Loucy (cell line): ENCODE data around the gene DCXR.

Experiments
- H2AFZ ChIP-seq: fragments of 200-600 bp; sonication (generic); 2 replicates; pipeline ENCODE4 v1.6.0; 2016; ENCODE audit warnings: antibody characterized with exemption, mild to moderate bottlenecking, low read length, moderate library complexity
- H3F3A ChIP-seq: fragments of 200-600 bp; 2 replicates; pipeline ENCODE4 v1.6.0; 2016; ENCODE audit warnings: antibody characterized with exemption, low read depth, mild to moderate bottlenecking
- H3K27me3 ChIP-seq: fragments of 200-600 bp; sonication (generic); 2 replicates; pipeline ENCODE4 v1.6.1; 2014; ENCODE audit warnings: low read length, mild to moderate bottlenecking; ENCODE audit not compliant: insufficient read depth, poor library complexity, severe bottlenecking
- H3K36me3 ChIP-seq: fragments of 200-600 bp; sonication (generic); 2 replicates; pipeline ENCODE4 v1.6.1; 2016; ENCODE audit warnings: low read length; ENCODE audit not compliant: insufficient read depth
- H3K4me1 ChIP-seq: fragments of 200-600 bp; sonication (generic); 2 replicates; pipeline ENCODE4 v1.5.1; 2014; ENCODE audit warnings: low read length, mild to moderate bottlenecking; ENCODE audit not compliant: insufficient read depth, poor library complexity, severe bottlenecking
- H3K4me2 ChIP-seq: fragments of 200-600 bp; sonication (generic); 2 replicates; pipeline ENCODE4 v1.6.0; 2014; ENCODE audit warnings: antibody characterized with exemption, low read length, low read depth, mild to moderate bottlenecking; ENCODE audit not compliant: poor library complexity, severe bottlenecking
- H3K4me3 ChIP-seq: fragments of 200-600 bp; sonication (generic); 2 replicates; pipeline ENCODE4 v1.5.1; 2014; ENCODE audit warnings: low read length, mild to moderate bottlenecking, mixed read lengths; ENCODE audit not compliant: poor library complexity, severe bottlenecking
- H3K79me2 ChIP-seq: fragments of 200-600 bp; sonication (generic); 2 replicates; pipeline ENCODE4 v1.6.1; 2014; ENCODE audit warnings: low read length; ENCODE audit not compliant: insufficient read depth
- H3K9ac ChIP-seq: fragments of 200-600 bp; sonication (generic); 2 replicates; pipeline ENCODE4 v1.6.0; 2014; ENCODE audit warnings: mild to moderate bottlenecking, low read depth, low read length, moderate library complexity; ENCODE audit not compliant: poor library complexity, severe bottlenecking
- H3K9me2 ChIP-seq: fragments of 200-600 bp; sonication (generic); replicated peaks from 2 replicates; pipeline ENCODE4 v1.6.1; 2016; ENCODE audit warnings: low read depth, low read length, mixed read lengths
- H3K9me3 ChIP-seq: fragments of 200-600 bp; sonication (generic); 2 replicates; pipeline ENCODE4 v1.6.1; 2014; ENCODE audit warnings: mild to moderate bottlenecking, antibody characterized with exemption, low read length, low read depth; ENCODE audit not compliant: insufficient read depth
- H4K20me1 ChIP-seq: fragments of 200-600 bp; sonication (generic); 2 replicates; pipeline ENCODE4 v1.6.0; 2014; ENCODE audit warnings: antibody characterized with exemption, low read length, mild to moderate bottlenecking; ENCODE audit not compliant: insufficient read depth, poor library complexity, severe bottlenecking
- CTCF ChIP-seq: fragments of 200-600 bp; sonication (generic); conservative IDR thresholded peaks from 2 replicates; pipeline ENCODE4 v1.5.1; 2014; ENCODE audit warnings: mild to moderate bottlenecking, antibody characterized with exemption, low read length
- EZH2phosphoT487 ChIP-seq: fragments of 200-600 bp; IDR thresholded peaks from 2 replicates; pipeline ENCODE4 v1.6.1; 2018; ENCODE audit warnings: antibody characterized with exemption, mild to moderate bottlenecking, moderate library complexity, borderline replicate concordance

The DCXR gene

GRCh38 chr17:82015311-82015971 lies 22.1 kb downstream of the DCXR start:
- Histone ChIP-seq H3K36me3 (no peaks in the 10 kb centered on the region), H3K79me2 (no peaks in the 10 kb centered on the region), H3K4me3 (no peak overlapping the region), H3K9me2 (no peaks in the 10 kb centered on the region), H3K9ac (no peak overlapping the region), H3K27me3 (no peaks in the 10 kb centered on the region), H2AFZ (no peak overlapping the region), H3K4me1 (no peaks in the 10 kb centered on the region), H4K20me1 (peaks cover 4% of the 10 kb centered on the region), H3K9me3 (no peaks in the 10 kb centered on the region), H3K4me2 (no peak overlapping the region), H3F3A (no peaks in the 10 kb centered on the region)
- TF ChIP-seq CTCF, result no peak
- TF ChIP-seq EZH2phosphoT487, result no peak

GRCh38 chr17:82014971-82015310 lies 22.6 kb downstream of the DCXR start:
- Histone ChIP-seq H3K4me2 (no peak overlapping the region), H3K4me1 (no peaks in the 10 kb centered on the region), H3K36me3 (no peaks in the 10 kb centered on the region), H3K4me3 (no peak overlapping the region), H3K9me3 (no peaks in the 10 kb centered on the region), H3F3A (no peaks in the 10 kb centered on the region), H3K79me2 (no peaks in the 10 kb centered on the region), H4K20me1 (no peaks in the 10 kb centered on the region), H3K27me3 (no peaks in the 10 kb centered on the region), H3K9me2 (no peaks in the 10 kb centered on the region), H3K9ac (no peak overlapping the region), H2AFZ (no peak overlapping the region)
- no peak for TF ChIP-seq CTCF
- TF ChIP-seq EZH2phosphoT487, result no peak

DNA sequence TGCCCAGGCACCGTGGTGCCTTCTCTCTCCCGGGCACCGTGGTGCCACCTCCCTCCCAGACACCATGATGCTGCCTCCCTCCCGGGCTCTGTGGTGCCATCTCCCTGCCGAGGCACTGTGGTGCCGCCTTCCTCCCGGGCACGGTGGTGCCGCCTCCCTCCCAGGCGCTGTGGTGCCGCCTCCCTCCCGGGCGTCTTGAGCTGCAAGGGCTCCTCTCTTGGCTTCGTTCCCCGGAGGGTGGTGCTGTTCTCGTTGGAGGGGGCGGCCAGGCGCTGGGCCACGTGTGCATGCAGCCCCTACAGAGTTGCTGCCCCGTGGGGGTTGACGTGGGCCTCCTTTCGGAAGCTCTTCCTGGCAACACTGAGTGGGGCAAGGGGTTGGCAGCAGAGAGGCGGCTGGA lies 23.1 kb downstream of the DCXR start:
- Histone ChIP-seq H3K4me3 (no peak overlapping the region), H3K27me3 (no peaks in the 10 kb centered on the region), H3F3A (no peaks in the 10 kb centered on the region), H3K4me2 (no peak overlapping the region), H4K20me1 (no peaks in the 10 kb centered on the region), H3K9ac (no peak overlapping the region), H3K79me2 (no peaks in the 10 kb centered on the region), H3K4me1 (no peaks in the 10 kb centered on the region), H3K36me3 (no peaks in the 10 kb centered on the region), H2AFZ (no peak overlapping the region), H3K9me2 (no peaks in the 10 kb centered on the region), H3K9me3 (no peaks in the 10 kb centered on the region)
- TF ChIP-seq CTCF (no peak), EZH2phosphoT487 (no peak)
